HT1080 (cell line): Measurements from ENCODE around the gene CAMTA1. TPM values are rescaled to one million over a fixed set of nuclear protein-coding genes. Genes with fewer than 3 reads are reported as not detected.
"Not testable (repeated sequence)": the region's sequence is repeated elsewhere in the genome, so short reads cannot be mapped to it uniquely, and the experiment has no call there.

Experiments used
- DNase-seq: peaks from one replicate; pipeline ENCODE4 v3.0.0-alpha.2; 2015; ENCODE audit warnings: low read depth
- total RNA-seq: library from RNA; depleted of rRNA; stranded (reverse); fragments of >200 nt; shearing (Covaris generic); gene quantifications from 2 replicates; pipeline ENCODE4 v1.2.3, GENCODE V29; 2014

CAMTA1 gene
- total RNA-seq, 1 experiment from 2014 or later, result 59.2 TPM

DNA sequence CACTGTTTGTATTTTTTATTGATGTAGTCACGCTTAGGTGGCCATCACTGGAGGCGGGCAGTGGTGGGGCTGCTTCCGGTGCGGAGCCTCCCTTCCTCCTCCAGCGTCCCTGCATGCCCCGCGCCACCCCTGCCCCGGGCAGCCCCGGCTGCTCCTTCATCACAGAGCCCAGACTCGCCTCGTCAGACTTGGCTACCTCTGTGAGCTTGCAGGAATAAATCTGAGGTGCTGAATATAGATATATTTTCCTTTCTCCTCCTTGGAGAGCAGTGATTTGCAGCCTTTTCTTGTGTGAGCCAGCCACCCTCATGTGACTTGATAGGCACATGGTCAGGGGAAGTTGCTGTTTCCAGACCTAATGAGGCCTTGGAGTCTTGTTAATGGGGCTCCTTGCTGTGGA lies 573.2 kb downstream of the CAMTA1 start:
- no peak for DNase-seq

DNA sequence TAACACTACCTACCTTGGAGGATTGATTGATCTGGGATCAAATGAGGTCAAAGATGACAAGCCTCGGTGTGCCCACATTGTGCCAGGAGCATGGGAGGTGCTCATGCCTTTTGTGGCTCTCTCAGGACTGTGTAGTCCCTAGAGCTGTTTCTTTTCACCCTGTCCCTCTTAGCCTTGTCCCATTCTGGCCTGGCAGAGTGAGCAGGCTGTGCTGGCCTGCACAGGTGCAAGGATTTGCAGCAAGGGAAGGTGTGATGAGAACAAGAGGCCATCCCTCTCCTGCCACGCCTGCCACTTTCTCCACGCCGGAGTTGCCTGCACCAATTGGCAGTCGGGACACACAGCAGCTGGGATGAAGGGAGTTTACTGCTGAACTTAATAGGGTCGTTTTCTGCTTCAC lies 575.3 kb downstream of the CAMTA1 start:
- DNase-seq, result no peak

DNA sequence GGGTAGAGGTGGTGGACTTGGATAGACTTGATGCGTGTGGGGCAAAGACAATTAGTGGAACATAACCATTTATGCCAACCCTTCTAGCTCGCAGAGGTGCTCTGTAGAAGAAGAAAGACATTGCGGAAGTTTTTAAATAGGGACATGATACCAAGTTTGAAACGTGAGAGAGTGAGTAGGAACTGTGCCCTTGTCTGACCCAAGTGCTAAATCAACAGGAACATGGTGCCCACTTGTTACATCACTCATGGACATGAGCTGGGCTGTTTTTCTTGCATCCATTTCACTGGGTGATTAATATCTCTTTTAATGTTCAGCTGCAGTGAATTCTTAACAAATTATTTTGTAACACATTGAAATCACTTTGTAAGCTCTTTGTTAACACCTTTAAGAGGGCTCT lies 577.7 kb downstream of the CAMTA1 start:
- no peak for DNase-seq

DNA sequence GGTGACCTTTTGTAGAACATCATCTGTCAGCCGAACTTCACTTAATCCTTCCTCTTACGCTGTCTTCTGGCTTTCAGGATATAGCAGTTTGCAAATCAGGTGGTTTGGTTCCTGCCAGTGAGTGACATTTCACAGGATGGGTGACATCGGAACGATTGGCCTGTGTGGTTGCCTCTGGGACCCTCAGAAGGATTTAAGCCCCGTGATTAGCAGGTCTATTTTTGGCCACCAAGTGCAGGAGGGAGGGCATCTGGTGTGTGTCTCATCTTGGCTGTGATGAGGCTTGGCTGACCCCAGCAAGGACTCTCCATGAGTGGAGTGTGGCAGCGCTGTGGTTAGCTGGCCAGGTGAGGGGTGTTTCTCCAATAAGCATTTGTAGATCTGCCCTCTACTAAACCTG lies 578.2 kb downstream of the CAMTA1 start:
- DNase-seq, result no peak

DNA sequence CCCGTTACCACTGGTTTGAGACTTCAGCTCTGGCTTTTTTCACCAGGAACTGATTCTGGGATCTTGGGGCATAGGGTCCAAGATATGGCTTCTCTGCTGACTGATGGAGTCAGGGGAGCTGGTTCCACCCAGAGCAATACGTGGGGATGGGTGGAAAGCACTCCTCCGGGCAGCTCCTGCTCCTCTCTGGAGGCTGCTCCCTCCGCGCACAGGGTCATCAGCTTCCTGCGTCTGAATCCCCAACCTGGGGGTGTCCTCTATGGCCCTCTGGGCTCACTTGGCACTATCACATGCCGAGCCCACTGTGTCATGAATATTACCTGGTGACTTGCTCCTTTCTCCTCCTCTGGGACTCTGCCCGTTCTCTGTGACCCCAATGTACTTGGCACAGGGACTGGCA lies 580.5 kb downstream of the CAMTA1 start:
- DNase-seq, result no peak

DNA sequence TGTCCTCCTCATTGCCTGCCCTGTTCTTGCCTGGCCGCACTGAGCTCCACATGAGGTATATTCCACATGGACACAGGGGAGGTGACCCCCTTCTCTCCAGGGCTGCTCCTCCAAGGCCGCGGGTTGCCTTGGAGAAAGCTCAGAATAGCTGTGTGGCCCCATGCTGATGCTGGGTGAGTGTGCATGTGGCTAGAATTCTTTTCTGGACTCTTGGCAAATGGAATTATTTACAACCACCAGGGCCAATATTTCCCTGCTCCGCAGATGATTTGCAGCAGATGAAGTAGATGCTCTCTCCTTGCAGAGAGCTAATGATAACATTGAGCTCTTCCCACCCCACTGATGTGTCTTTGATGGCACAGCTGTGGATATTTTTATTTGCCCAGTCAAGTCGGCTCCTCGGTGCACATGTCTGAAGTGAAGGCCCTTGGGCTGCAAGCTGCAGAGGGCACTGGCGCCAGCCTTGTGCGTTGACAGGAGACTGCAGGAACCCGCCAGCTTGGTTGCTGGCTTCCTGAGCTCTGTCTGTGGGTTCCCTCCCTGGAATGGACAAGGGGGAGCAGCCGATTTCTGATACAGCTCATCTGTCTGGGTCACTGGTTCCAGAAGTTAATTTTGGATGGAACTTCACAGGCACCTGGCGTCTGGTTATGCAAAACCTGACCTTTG lies 581.2 kb downstream of the CAMTA1 start:
- no peak for DNase-seq

- DNase-seq, result no peak
These were observed 581.9 kb downstream of the CAMTA1 start for GRCh38 chr1:7366955-7367665.

DNA sequence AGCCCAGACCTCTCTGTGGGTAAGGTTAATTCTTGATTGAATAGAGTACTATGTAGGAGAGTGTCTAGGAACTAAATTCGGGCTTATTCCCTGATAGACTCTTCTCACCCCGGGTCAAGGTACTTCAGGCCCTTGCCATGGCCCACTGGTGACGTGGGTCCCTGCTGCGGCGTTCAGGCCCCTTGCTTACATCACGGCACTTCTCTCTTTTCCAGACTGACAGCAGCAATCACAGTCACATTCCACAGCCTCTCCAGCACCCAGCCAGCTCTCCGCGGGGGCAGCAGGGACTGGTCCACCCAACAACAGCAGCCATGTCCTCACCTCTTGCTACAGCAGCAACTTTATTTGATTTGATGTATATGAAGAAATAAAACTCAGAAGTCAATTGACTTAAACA lies 584.6 kb downstream of the CAMTA1 start:
- no peak for DNase-seq

- no peak for DNase-seq
These were observed 586.7 kb downstream of the CAMTA1 start for GRCh38 chr1:7371926-7372325.

GRCh38 chr1:7372477-7373120 lies 587.3 kb downstream of the CAMTA1 start:
- no peak for DNase-seq

DNA sequence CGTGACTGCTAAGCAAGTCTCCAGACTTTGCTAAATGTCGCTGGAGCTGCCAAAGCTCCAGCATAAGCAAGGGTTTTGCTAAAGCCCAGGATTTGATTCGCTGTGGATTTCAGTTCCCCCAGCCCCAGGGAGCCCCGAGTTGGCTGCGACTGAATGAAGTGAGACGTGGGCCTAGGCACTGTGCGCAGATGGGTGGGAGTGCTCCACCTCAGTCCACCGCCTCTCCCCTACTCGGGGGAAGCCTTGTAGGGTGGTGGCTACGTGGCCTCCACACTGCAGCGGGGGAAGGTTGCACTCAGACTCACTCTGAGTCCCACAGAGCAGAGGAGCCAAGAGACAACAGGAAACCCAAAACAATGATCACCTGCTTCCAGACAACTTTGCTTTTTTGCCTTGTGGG lies 588.0 kb downstream of the CAMTA1 start:
- DNase-seq, result no peak

DNA sequence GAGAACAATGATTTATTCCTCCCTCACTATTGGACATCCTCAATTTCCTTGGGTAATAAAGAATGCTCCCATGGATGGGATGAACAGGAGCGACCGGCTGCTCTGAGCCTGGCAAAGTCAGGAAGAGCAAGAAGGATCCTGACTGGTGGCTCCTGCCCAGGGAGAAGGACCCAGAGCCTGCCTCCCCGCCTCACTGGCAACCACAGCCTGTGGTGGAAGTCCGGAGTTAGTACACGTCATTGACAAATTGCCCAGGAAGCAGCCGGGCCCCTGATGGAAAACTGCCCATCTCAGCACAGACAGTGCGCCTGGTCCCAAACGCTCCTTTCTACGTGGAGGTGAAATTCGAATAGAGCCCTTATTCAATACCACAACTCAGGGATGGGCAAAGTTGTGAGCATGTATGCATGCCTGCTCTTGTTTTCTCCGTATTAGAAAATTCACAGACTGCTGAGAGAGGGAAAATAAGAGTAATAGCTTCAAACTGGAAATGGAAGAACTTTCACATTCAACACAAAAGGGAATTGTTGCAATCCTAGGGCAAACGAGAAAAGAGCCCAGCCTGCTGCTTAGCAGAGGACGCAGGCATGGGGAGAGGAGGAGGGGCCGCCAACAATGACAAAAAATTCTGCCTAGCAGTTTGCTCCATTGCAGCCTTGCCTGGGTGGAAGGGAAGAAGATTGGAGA lies 588.8 kb downstream of the CAMTA1 start:
- DNase-seq, result peak; percentile 40

GRCh38 chr1:7374563-7375160 lies 589.4 kb downstream of the CAMTA1 start:
- no peak for DNase-seq

DNA sequence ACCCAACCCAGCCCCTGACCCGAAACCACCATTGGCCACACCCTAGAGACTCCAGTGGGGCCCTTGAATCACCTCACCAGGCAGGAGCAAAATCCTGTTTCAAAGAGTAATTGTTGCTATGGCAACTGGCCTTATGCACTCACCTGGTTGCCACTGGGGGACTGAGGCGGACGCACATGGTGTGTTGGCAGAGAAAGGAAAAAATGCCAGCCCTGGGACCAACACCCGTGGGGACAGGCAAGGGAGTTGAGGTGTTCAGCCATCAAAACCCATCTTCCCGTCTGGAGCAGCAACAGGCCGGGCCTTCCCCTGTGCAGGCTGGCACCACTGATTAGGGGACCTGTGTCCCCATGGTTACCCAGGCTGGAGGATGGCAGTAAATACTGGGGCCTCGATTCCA lies 590.1 kb downstream of the CAMTA1 start:
- no peak for DNase-seq

DNA sequence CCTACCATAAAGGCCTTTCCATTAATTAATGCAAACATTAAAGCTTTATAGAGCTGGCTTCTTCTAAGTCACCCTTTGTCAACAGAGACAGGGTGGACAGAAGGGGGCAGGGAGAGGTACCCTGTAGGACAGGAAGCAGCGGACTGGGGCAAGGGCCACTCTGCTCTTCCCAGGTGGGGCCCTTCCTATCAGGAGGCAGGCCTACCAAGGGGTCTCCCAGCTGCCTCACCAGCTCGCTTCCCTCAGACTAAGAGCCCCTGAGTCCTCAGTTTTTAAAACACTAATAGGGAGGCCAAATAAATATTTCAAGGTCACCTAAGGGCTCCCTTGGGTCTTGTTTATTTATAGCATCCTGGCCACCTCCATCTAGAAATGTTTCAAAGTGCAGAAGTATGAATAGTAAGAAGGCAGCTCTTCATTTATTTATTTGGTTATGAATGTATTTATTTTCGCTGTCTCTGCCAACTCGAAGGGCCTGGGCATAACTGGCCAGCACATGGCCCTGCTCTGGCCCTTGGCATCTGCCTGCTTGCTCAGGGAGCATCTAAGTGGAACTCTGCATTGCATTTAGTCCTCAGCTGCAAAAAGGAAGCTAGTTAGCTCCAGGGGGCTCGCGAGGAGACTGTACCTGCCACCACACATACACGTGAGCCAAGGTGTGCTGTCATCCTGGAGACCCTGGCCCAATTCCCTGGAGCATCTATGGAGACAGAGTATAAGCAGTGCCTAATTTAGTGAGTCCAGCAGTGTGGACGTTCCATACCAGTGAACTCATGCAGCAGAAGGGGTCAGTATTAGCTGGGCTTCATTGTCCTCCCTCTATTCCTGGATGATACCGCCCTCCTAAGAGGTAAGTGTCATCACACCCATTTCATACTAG lies 590.8 kb downstream of the CAMTA1 start:
- DNase-seq, result no peak

- DNase-seq, result no peak
These were observed 591.4 kb downstream of the CAMTA1 start for GRCh38 chr1:7376676-7377075.

DNA sequence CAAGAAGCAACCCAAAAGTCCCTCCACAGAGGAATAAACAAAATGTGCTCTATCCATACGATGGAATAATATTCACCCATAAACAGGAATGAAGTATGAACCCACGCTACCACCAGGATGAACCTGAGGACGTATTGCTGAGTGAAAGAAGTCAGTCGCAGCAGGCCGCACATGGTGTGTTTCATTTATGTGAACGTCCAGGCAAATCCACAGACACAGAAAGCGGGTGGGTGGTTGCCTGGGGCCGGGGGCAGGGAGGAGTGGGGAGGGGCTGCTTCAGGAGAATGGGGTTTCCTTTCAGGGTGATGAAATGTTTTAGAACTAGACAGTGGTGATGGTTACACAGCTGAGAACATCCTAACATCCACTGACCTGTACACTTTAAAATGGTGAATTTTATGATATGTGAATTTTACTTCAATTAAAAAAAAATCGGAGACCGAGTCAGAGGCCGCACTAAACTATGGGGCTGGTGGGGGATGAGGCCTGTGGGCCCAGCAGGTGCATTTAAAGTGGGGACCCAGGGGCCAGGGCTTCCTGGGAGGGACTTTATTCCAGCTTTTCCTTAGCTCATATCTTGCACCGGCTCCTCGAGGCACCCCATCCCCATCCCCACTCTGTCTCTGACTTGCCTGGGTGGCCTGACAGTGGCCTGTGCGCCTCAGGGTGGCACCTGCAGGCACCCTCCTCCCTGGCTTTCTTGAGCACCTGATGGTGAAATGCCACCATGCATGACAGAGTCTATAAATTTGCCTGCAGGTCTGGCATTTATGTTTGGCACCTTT lies 593.3 kb downstream of the CAMTA1 start:
- no peak for DNase-seq

GRCh38 chr1:7379441-7379971 lies 594.3 kb downstream of the CAMTA1 start:
- DNase-seq, result peak; percentile 89

DNA sequence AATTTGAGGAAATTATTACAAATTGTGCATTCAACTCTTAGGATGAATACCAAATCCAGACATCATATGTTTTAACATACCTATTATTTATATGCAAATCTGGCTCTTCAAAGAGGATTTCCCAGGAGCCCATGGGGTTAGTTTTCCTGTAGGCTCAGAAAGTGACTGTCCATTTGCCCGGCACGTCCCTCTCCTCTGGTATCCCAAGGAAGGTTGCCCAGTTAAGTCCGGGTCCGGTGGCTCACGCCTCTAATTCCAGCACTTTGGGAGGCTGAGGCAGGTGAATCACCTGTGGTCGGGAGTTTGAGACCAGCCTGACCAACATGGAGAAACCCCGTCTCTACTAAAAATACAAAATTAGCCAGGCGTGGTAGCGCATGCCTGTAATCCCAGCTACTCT lies 594.8 kb downstream of the CAMTA1 start:
- not testable (repeated sequence) for DNase-seq

GRCh38 chr1:7380712-7381111 lies 595.5 kb downstream of the CAMTA1 start:
- no peak for DNase-seq
